Putamen (tissue), 1 donor: Measurements from ENCODE around the gene TIMP1.

ENCODE experiments used
- DNase-seq: peaks from one replicate; pipeline ENCODE4 v3.0.0-alpha.2; 2016; ENCODE audit warnings: low spot score

Gene TIMP1

GRCh38 chrX:47581731-47582647 is at the start of gene TIMP1:
TSS of gene TIMP1 (plus strand) at chrX:47582436. CDS start at chrX:47583416, 980 bp downstream.
- DNase-seq = no peak

GRCh38 chrX:47539860-47540259 is 42.4 kb upstream of the TIMP1 start:
- DNase-seq = peak; percentile 43

- peak; percentile 89 for DNase-seq
These were observed 41.3 kb upstream of the TIMP1 start for GRCh38 chrX:47540754-47541538.

GRCh38 chrX:47543496-47543895 is 38.7 kb upstream of the TIMP1 start:
- no peak for DNase-seq

- DNase-seq = peak; percentile 92
These were observed 26.1 kb upstream of the TIMP1 start for GRCh38 chrX:47556045-47556623.

GRCh38 chrX:47558436-47558835 is 23.8 kb upstream of the TIMP1 start:
- DNase-seq = no peak

- no peak for DNase-seq
These were observed 21.9 kb upstream of the TIMP1 start for GRCh38 chrX:47560179-47560933.

- peak; percentile 99 for DNase-seq
These were observed 21.1 kb upstream of the TIMP1 start, which contains the start of gene ARAF for GRCh38 chrX:47560934-47561658. TSS of gene ARAF (plus strand) at chrX:47561205. CDS start at chrX:47562968, 1,763 bp downstream.

GRCh38 chrX:47561659-47562151 is 20.5 kb upstream of the TIMP1 start:
- DNase-seq = no peak

- no peak for DNase-seq
These were observed 19.5 kb upstream of the TIMP1 start for GRCh38 chrX:47562615-47563243.

GRCh38 chrX:47563801-47564315 is 18.4 kb upstream of the TIMP1 start:
- DNase-seq = no peak

- no peak for DNase-seq
These were observed 17.7 kb upstream of the TIMP1 start for GRCh38 chrX:47564438-47565085.

- no peak for DNase-seq
These were observed 15.4 kb upstream of the TIMP1 start for GRCh38 chrX:47566841-47567240.

- DNase-seq = no peak
These were observed 13.5 kb upstream of the TIMP1 start for GRCh38 chrX:47568656-47569295.

GRCh38 chrX:47570794-47571193 is 11.4 kb upstream of the TIMP1 start:
- no peak for DNase-seq

- DNase-seq = no peak
These were observed 11.0 kb upstream of the TIMP1 start for GRCh38 chrX:47571215-47571614.

- no peak for DNase-seq
These were observed 10.3 kb upstream of the TIMP1 start for GRCh38 chrX:47571896-47572295.

- no peak for DNase-seq
These were observed 9.4 kb upstream of the TIMP1 start for GRCh38 chrX:47572773-47573340.
